ENCODE results near the gene USE1.

- TF ChIP-seq CTCF (conservative IDR thresholded peaks at IDR 0.05; ENCODE audit: low read depth, low read length) (no peak), EZH2phosphoT487 (IDR thresholded peaks at IDR 0.05; ENCODE audit: borderline replicate concordance, low read length) (no peak), EZH2 (IDR thresholded peaks at IDR 0.05; ENCODE audit: low read length, unreplicated experiment) (no peak)
Observed at GRCh38 chr19:17237747-17238706, 22.9 kb downstream of the USE1 start.

Data from PC-3 (cell line).